Stimulated activated memory B cell treated with anti-CD40 and anti-IgM and Interleukin-4, amounts not matched to agents 10 μg/mL and 1 μg/mL and 100 μg/mL, for 72 hours (primary cell): ENCODE data around the gene LSP1.

ENCODE experiments used
- ATAC-seq: fragments of 150-1000 bp; cut with Tn5 transposase; 2 replicates; pipeline ENCODE4 v1.10.0; 2021
- H3K27ac Mint-ChIP-seq: one replicate; pipeline ENCODE4 v1.8.0; 2022; ENCODE audit warnings: mild to moderate bottlenecking, mixed read lengths
- H3K27me3 Mint-ChIP-seq: one replicate; pipeline ENCODE4 v1.8.0; 2022; ENCODE audit warnings: mixed read lengths
- H3K36me3 Mint-ChIP-seq: one replicate; pipeline ENCODE4 v1.8.0; 2022; ENCODE audit warnings: mixed read lengths
- H3K4me1 Mint-ChIP-seq: one replicate; pipeline ENCODE4 v1.8.0; 2022; ENCODE audit warnings: mixed read lengths
- H3K4me3 Mint-ChIP-seq: one replicate; pipeline ENCODE4 v1.8.0; 2022; ENCODE audit warnings: mild to moderate bottlenecking, moderate library complexity, mixed read lengths
- H3K9me3 Mint-ChIP-seq: one replicate; pipeline ENCODE4 v1.8.0; 2022; ENCODE audit warnings: mixed read lengths

LSP1 gene

DNA sequence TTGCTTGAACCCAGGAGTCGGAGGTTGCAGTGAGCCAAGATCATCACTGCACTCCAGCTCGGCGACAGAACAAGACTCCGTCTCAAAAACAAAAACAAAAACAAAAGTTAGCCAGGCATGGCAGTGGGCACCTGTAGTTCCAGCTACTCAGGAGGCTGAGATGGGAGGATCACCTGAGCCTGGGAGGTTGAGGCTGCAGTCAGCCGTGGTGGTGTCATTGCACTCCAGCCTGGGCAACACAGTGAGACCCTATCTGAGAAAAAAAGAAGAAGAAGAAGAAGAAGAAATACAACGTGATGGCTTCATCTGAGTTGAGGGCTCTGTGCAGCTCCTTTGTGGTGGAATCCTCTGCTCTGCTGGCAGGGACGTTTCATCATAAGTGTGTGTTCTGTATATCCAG is 56.6 kb downstream of the LSP1 start:
- Mint-ChIP-seq H3K4me3 (no peak overlapping the region), H3K36me3 (no peaks in the 10 kb centered on the region), H3K9me3 (no peaks in the 10 kb centered on the region), H3K27me3 (peaks cover 30% of the 10 kb centered on the region), H3K4me1 (no peaks in the 10 kb centered on the region), H3K27ac (no peak overlapping the region)
- no peak for ATAC-seq

DNA sequence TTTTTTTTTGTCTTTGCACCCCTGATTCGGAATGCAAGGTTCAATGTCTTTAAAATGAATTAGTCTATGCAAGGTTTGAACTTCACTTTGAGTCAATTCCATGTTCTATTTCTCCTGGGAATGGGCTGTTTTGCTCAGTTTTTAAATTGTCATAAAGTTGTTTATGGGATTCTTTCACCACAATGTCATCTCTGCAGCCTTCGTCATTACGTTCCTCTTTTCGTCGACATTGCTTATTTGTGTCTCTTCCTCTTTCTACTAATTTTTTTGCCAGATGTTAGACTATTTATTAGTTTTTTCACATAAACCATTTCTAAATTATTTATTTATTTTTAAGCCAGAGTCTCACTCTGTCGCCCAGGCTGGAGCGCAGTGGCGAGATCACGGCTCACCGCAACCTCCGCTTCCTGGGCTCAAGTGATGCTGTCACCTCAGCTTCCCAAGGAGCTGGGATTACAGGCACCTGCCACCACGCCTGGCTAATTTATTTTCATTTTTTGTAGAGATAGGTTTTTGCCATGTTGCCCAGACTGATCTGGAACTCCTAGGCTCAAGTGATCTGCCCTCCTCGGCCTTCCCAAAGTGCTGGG is 59.5 kb downstream of the LSP1 start:
- no peaks in the 10 kb centered on the region for H3K9me3 Mint-ChIP-seq
- H3K4me1 Mint-ChIP-seq: peaks cover 15% of the 10 kb centered on the region
- no peak overlapping the region for H3K27ac Mint-ChIP-seq
- no peak overlapping the region for H3K4me3 Mint-ChIP-seq
- no peak for ATAC-seq
- no peaks in the 10 kb centered on the region for H3K36me3 Mint-ChIP-seq
- peaks cover 25% of the 10 kb centered on the region for H3K27me3 Mint-ChIP-seq

DNA sequence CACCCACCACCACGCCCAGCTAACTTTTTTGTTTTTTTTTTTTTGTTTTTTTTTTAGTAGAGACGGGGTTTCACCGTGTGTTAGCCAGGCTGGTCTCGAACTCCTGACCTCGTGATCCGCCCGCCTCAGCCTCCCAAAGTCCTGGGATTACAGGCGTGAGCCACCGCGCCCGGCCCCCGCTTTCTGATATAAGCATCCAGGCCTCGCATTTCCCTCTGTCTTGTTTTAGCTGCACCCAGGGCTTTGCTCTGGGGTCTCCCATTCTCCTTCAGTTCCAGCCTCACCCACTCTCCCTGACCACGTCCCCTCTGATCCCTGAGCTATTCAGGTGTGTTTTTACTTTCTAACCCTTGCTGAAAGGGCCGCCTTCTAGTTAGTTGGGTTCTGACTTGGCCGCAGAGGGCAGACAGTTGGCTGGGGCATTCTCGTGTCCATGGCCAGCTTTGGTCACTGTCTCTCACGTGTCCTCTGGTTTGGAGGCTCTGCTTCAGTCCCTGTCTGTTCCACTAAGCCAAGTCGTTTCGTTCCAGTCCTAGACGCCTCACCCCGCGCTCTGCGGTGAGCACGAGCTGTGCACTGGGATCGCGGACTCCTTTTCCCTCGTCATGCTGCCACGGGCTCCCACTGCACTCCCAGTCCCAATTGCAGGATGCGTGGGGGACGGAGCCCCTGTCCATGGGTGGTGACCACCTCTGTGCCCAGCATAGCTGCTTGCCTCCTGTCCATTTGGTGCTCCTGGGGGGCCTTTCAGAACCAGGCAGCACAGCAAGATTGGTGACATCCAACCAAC is 60.6 kb downstream of the LSP1 start:
- H3K9me3 Mint-ChIP-seq: no peaks in the 10 kb centered on the region
- H3K4me1 Mint-ChIP-seq: peaks cover 15% of the 10 kb centered on the region
- peaks cover 17% of the 10 kb centered on the region for H3K27me3 Mint-ChIP-seq
- H3K27ac Mint-ChIP-seq: no peak overlapping the region
- H3K4me3 Mint-ChIP-seq: no peak overlapping the region
- H3K36me3 Mint-ChIP-seq: no peaks in the 10 kb centered on the region
- no peak for ATAC-seq

DNA sequence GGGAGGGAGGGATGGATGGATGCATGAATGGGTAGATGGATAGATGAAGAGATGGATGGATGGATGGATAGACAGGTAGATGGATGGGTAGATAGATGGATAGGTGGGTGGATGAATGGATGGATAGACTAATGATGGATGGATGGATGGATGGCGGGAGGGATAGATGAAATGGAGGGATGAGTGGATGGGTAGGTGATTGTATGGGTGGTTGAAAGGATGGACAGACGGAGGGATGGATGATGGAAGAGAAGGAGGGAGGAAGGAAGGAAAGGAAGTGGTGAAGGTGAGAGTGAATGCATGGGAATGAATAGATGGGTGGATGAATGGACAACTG is 62.9 kb downstream of the LSP1 start:
- no peak overlapping the region for H3K27ac Mint-ChIP-seq
- peaks cover 15% of the 10 kb centered on the region for H3K4me1 Mint-ChIP-seq
- H3K4me3 Mint-ChIP-seq: no peak overlapping the region
- no peaks in the 10 kb centered on the region for H3K9me3 Mint-ChIP-seq
- H3K36me3 Mint-ChIP-seq: no peaks in the 10 kb centered on the region
- ATAC-seq: no peak
- peaks cover 26% of the 10 kb centered on the region for H3K27me3 Mint-ChIP-seq

DNA sequence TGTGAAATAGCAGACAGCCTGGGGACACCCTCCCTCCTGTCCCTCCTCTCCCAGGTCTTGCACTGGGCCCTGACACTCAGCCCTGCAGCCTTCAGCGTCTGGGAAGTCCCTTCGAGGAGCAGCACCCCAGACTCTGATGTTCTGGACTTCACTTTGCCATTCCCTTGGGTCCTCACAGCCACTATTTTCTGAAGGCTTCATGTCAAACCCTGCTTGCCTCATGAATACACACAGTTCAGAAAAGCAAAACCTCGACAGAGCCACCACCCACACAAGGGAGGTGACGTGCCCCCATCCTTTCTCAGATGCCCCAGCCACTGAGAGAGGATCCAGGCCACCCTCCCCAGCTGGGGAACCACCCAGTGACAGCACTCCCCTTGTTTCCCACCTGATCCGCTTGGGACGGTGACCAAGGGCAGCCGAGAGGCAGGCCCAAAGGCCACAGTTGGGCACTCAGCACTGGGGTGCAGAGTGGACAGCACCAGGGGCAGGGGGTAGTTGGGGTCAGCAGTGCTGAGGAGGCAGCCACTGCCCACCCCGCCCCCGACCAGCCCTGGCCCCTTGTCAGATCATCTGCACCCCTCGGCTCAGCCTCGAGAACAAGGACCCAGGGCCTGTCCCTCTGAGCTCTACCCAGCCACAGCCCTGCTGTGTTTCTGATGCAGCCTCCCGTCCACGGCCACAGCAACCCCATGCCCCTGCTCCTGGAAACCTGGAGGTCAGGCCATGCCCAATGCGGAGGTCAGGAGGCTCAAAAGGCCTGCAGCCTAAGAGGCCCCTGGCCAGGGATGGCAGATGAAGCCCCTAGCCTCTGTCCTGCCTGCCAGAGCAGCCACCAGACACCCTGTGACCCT is 63.5 kb downstream of the LSP1 start:
- H3K4me3 Mint-ChIP-seq: no peak overlapping the region
- ATAC-seq: peak; percentile 74
- no peaks in the 10 kb centered on the region for H3K36me3 Mint-ChIP-seq
- H3K9me3 Mint-ChIP-seq: no peaks in the 10 kb centered on the region
- H3K4me1 Mint-ChIP-seq: peaks cover 15% of the 10 kb centered on the region
- no peak overlapping the region for H3K27ac Mint-ChIP-seq
- peaks cover 26% of the 10 kb centered on the region for H3K27me3 Mint-ChIP-seq

DNA sequence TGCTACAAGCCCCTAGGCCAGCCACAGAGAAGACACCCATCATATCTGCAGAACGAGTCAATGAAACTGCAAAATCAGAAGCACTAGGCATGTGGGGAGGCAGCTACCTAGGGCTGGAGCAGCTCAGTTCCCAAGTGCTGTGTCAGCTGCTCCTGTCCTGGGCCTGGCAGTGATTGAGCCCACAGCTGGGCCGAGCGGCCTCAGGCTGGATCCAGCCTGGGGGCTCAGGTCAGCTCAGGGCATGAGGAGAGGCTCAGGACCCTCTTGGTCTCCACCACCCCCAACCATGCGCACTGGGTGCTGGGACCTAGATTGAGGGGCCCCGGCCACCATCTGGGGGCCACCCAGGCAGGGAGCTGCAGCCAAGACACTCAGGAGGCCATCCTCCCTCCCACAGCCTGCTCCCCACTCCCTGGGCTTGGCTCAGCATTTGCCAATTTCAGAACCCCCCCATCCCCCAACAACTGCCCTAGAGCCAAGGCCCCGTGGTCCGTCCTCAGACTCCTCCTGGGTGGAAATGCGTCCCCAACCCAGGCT is 64.2 kb downstream of the LSP1 start:
- ATAC-seq: no peak
- H3K4me3 Mint-ChIP-seq: no peak overlapping the region
- peaks cover 26% of the 10 kb centered on the region for H3K27me3 Mint-ChIP-seq
- no peak overlapping the region for H3K27ac Mint-ChIP-seq
- no peaks in the 10 kb centered on the region for H3K9me3 Mint-ChIP-seq
- no peaks in the 10 kb centered on the region for H3K36me3 Mint-ChIP-seq
- H3K4me1 Mint-ChIP-seq: peaks cover 15% of the 10 kb centered on the region

DNA sequence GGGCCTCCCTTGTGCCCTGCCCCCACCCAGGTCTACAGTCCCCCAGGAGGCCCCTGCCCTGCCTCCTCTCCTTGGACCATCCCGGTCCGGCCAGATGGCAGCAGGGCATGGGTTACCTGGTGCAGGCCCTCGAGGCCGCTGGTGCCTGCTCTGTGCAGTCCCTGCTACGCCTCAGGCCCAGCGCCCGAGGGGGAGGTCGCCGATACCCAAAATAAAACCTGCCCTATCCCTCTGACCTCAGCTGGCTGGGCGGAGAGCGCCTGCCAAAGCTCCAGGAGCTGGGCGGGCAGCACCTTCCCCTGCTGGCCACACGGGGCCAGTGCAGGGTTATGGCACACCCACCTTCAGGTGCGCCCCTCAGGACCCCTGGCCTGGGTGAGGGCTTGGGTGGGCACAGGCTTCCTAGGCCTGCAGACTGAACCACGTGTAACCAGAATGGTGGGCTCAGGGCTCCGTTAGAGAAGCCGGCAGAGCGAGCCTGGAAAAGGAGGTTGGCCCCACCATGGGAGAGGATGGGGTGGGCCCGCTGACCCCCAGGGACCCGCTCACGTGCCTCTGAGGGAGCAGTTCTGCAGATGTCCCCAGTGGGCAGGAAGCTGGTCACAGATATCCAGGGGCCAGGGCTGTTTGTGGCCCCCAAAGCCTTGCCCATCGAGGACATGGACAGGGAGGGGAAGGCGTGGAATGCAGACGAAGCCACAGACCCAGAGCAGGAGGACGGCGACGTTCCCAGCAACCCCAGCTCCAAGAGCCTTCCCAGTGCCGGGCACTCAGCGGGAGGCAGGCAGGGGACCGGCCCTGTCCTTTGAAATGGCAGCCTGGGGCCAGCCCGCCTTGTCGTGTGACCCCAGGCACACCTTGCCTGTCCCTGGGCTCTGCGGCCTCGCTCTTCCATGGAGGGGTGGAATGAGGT is 64.9 kb downstream of the LSP1 start:
- Mint-ChIP-seq H3K4me3 (no peak overlapping the region), H3K4me1 (peaks cover 17% of the 10 kb centered on the region), H3K27me3 (peaks cover 33% of the 10 kb centered on the region), H3K36me3 (no peaks in the 10 kb centered on the region), H3K27ac (no peak overlapping the region), H3K9me3 (no peaks in the 10 kb centered on the region)
- ATAC-seq: peak; percentile 42

DNA sequence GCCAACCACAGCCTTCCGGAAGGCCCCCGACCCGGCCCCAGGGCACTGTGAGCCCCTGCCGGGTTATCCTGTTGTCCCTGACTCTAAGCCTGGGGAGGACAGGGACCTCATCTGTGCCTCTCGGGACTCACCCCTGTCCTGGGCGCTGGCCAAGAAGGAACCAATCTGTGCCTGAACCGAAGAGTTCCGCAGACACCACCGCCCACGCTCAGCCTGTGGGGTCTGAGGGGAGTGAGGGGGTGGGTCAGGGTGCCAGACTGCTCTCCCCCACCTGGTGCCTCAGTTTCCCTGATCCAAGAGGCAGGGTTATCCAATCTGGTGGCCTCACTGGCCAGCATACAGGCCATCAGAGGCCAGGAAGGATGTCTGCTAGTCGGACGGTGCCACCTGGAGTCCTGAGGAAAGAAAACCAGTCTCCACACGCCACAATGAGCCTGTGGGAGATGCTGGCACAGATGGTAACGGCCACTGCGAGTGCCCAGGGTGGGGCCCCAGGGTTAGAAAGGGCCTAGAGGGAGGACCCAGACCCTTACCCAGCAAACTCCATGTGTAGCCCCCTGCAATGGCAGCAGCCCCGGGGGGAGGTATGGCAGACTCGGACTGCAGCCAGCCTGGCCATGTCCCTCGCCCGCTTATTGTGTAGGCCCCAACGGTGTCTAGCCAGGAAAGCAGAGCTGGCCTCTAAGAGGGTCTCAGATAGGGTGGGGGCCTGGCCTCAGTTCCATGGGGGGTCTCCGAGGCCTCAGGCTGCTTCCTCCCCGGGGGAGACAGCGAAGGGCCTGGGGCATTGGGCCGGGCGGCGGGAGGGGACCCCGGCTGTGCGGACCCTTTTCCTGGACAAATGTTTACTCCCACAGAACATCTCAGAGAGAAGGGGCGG is 65.8 kb downstream of the LSP1 start:
- Mint-ChIP-seq H3K36me3 (no peaks in the 10 kb centered on the region), H3K27ac (no peak overlapping the region), H3K27me3 (peaks cover 42% of the 10 kb centered on the region), H3K4me3 (no peak overlapping the region), H3K9me3 (no peaks in the 10 kb centered on the region), H3K4me1 (peaks cover 20% of the 10 kb centered on the region)
- no peak for ATAC-seq

DNA sequence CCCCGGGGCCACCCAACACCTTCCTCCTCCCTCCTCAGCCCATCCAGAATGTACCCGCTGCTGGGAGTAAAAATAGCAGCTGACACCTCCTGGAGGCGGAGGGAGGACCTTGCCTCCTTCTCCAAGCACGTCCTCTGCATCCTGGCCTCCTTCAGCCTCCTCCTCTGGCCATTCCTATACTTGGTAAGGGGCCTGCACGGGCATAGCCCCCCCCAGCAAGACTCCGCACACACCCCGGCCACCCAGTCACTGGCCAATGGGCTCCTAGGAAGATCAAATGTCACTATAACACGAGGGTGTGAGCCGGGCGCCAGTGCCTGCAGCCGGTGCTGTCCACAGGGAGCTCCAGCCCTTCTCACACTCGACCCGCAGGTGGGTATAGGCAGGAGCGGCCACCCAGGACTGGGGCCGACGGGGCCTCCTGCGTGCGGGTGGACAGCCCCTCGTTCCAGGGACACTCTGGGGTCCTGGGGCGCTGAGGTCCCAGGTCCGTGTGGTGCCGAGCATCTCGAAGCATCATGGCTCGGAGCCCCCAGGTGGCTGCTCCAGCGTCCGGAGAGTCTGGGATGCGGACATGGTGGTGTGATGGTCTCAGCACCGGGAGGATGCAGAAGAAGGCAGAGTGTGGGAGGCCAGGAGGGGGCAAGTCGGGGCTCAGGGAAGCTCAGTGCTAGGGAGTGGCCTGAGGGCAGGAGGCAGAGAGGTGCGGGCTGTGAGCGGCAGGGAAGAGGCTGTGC is 66.7 kb downstream of the LSP1 start, which contains the start of gene TNNT3:
Gene TNNT3 (plus strand): TSS at position 313 of the 737 bp plus-strand sequence. CDS start 3,172 bp downstream, outside the sequence.
- Mint-ChIP-seq H3K4me1 (peaks cover 20% of the 10 kb centered on the region), H3K4me3 (no peak within 1 kb of the TSS), H3K27ac (no peak within 1 kb of the TSS), H3K36me3 (no peaks in the 10 kb centered on the region), H3K27me3 (peaks cover 39% of the 10 kb centered on the region), H3K9me3 (no peaks in the 10 kb centered on the region)
- no peak for ATAC-seq

DNA sequence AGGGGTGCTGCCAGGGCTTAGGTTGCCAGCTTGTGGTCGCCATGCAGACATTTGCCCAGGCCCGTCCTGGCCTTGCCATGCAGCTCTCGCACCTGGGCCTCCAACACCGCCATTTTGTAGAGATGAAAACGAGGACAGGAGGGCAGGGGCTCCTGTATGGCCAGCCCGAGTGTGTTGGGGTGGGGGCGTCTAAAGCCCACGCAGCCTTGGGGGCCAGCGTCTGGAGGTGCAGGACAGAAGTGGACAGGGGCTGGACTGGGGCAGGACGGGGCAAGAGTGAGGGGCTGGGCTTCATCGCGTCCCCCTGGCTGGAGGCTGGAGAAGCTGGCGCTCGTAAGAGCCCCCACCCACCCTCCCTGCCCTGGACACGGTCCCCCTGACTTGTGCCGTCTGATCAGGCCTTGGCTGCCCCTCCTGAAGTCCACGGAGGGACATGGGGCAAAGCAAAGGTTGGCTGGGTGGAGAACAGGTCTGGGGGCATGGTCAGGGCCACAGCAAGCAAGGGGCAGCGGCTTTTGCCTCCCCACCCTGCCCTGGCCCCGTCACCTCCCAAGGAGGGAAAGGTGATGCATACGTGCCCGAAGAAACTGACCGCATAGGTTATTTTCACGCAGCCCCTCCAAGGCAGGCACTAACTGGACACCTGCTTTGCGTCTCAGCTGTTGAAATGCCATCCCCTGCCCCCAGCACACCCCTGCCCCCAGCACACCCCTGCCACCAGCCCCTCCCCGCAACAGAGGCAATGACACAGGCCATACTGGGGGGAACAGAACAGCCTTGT is 67.4 kb downstream of the LSP1 start:
- Mint-ChIP-seq H3K4me3 (no peak overlapping the region), H3K27me3 (peaks cover 32% of the 10 kb centered on the region), H3K27ac (no peak overlapping the region), H3K4me1 (peaks cover 20% of the 10 kb centered on the region), H3K36me3 (no peaks in the 10 kb centered on the region), H3K9me3 (no peaks in the 10 kb centered on the region)
- no peak for ATAC-seq

DNA sequence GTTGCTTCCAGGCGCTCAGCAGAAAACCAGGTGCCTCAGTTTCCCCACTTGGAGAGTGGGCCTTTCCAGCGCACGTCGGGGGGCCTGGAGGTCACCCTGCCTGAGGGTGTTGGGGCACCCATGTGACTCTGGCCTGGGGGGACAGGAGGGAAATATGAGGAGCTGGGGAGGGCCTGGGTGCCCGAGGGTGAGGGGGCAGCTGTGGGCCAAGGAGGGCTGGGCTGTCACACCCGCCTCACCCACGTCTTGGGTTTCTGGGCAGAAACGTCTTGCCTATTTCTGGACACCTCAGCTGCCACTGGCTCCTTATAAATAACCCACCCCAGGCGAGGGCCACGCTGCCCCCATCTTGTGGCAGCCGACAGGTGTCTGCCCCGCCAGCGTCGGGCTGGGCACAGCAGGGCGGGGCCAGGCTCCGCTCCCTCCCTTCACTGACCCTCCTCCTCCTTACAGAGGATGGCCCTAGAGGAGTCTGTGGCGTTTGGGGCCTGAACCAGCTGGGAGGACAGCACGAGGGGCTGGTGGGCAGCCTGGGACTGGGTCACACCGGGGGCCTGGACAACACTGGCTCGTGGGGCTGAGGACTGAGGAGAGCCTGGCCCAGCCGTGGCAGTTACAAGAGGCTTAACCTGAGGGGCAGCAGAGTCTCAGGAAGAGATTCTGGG is 68.2 kb downstream of the LSP1 start:
- no peak for ATAC-seq
- H3K4me3 Mint-ChIP-seq: no peak overlapping the region
- no peaks in the 10 kb centered on the region for H3K36me3 Mint-ChIP-seq
- H3K9me3 Mint-ChIP-seq: no peaks in the 10 kb centered on the region
- peaks cover 14% of the 10 kb centered on the region for H3K4me1 Mint-ChIP-seq
- H3K27me3 Mint-ChIP-seq: peaks cover 39% of the 10 kb centered on the region
- no peak overlapping the region for H3K27ac Mint-ChIP-seq

DNA sequence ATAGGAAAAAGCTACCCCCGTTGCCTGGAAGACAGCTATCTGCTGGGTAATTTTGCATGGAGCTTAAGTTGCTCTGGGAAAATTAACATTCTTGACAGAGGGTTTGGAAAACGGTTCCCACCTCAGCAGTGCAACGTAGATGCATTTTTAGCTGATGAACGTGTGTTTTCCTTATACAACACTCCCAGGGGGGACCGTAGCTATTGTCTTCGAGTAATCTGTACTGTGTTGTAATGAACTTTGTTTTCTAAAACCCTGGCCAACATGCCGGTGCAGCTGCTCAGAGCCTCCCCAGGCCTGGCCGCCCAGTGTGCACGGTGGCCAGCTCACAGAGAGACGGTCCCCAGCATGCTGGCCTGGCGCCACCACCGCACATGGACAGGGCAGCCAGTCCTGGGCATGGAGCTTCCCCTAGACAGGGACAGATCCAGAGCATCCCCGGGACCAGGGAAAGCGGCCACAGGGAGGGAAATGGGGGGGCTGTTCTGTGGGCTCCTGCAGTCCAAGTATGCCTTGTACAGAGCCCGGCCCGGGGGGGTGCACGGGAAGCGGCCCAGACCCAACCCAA is 68.8 kb downstream of the LSP1 start:
- Mint-ChIP-seq H3K4me1 (peaks cover 12% of the 10 kb centered on the region), H3K27ac (no peak overlapping the region), H3K27me3 (peaks cover 45% of the 10 kb centered on the region), H3K9me3 (no peaks in the 10 kb centered on the region), H3K36me3 (no peaks in the 10 kb centered on the region), H3K4me3 (no peak overlapping the region)
- ATAC-seq: no peak
